ENCODE measurements around the gene GULP1. TPM values are rescaled to one million over a fixed set of nuclear protein-coding genes. Genes with fewer than 3 reads are reported as not detected.
"Not testable (repeated sequence)": the region's sequence is repeated elsewhere in the genome, so short reads cannot be mapped to it uniquely, and the experiment has no call there.

Gene GULP1
- total RNA-seq, 1 donor from 2014 or later, result 11.1 TPM

DNA sequence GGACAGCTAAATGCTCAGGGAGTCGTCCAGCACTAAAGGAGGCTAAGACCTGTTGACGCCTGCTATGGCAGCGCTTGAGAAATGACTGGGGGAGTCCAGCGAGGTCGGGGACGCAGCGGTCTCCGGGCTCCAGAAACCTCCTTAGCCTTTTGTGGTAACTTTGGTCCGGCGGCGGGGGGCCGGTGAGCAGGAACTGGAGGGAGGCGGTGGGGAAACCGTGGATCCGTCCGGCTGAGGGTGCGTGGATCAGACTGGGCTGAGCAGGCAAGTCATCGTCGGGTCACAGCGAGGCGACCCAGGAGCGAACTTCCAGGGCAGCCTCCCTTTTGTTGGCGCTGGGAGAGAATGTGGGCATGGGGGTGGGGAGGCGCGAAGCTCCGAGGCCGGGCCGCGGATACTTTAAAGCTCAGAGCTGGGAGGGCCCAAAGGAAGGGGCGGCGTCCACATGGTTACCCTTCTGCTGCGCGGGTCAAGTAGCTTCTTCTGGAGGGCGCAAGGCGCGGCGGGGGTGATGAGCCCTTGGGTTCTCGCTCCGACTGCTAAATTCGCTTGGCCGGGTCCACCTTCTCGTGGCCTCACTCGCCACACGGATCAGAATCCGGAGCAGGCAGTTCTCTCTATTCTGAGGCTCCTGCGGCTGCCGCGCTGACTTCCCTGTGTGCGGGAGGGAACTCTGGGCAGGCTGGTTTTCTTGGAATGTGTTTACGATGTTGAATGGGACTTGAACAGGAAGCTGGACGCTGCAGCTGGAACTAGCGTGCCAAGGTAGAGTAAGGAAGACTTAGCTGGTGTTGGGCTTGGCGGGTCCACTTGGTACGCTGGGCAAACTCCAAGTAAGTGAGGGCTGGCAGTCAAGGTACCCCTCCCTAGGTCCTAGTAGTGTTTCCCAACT lies 920 bp downstream of the GULP1 start:
- peak; percentile 91 for DNase-seq (ENCODE audit: low spot score)

DNA sequence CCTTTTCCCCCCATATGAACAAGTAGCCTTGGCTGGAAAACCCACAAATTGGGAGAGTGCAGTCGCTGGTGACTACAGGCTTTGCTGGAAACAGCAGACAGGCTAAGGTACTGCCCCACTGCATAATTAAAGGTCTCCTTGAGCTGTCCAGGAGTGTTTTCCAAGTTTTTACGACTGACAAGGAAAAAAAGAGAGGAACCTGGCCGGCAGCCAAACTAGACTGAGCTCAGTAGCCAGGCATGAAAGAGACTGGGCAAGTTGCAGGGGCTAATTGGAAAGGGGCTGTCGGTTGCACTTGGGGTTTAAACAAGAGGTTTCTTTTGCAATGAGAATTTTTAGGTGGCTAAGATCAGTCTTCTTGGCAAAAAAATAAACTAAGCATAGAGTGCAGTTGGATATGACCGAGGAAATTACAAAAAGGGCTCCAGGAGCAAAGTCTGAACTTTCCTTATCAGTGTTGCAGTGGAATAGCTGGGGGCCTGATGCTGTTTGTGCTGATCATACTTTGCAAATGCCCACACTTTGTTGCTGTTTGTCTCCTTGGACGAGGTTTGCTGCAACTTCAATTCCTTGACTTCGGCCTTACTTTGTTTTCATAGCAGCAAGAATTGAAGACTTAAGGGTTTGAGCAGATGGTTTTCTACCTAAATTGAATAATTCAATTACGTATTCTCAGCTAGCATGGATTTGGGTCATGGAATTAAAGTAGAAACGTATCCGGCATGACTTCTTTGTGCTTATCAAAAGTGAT lies 2.1 kb downstream of the GULP1 start:
- no peak for DNase-seq (ENCODE audit: low spot score)

- DNase-seq (ENCODE audit: low spot score), result no peak
These were observed 2.8 kb downstream of the GULP1 start for GRCh38 chr2:188294352-188294926.

DNA sequence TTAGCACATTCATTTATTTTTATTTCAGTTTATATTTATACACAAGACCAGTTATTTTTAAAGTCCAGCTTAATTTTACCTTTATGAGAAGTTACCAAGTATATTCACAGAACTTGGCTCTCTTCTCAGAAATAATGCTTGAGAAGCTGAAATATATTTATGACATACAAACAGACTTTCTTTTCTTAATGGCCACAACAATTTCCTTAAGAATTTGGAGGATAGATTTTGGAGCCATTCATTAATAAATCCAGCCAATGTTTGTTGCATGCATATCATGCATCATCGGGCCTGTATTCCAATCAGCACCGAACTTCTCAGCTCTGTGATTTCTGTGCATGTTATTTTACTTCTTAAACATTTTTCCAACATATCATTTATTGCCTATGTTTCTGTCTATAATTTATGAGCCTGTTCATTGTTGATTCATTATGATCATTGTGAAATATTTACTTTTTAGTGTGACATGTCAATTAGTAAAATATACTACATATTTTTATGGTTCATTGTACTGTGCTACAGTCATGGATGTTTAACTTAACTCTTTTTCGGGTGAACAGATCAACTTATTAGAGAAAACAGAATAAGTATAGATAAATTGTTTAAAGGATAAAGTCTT lies 3.5 kb downstream of the GULP1 start:
- no peak for DNase-seq (ENCODE audit: low spot score)

- DNase-seq (ENCODE audit: low spot score), result no peak
These were observed 6.3 kb downstream of the GULP1 start for GRCh38 chr2:188297978-188298377.

- DNase-seq (ENCODE audit: low spot score), result not testable (repeated sequence)
These were observed 7.3 kb downstream of the GULP1 start for GRCh38 chr2:188298937-188299371.

DNA sequence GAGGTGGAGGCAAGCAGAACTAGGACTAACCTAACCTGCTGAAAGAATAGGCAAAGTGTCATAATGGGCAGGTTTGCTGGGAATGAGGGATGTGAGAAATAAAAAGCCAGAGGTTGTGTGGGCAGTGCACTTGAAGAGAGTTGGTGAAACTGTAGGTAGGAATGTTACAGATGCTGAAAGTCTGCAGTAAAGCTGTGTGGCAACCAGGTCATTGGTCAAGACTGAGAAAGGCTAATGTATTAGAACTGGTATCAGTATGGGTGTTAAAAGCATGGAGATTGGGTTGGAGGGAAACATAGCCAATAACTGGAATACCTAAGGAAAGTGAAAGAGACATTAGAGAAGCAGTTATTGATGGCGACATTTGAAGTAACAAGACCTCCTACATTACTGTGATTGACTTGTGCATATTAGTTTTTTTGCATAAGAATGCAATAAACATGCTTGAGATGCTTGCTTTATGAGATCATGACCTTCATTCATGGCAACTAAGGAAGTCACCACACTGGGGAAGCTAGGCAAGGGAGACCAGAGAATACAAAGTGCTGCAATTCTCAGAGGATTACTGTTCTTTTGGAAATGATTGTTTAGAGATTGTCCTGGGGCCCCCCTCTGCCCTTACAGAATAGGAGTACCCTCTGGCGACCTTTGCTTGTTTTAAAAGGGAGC lies 11.8 kb downstream of the GULP1 start:
- DNase-seq (ENCODE audit: low spot score), result no peak

DNA sequence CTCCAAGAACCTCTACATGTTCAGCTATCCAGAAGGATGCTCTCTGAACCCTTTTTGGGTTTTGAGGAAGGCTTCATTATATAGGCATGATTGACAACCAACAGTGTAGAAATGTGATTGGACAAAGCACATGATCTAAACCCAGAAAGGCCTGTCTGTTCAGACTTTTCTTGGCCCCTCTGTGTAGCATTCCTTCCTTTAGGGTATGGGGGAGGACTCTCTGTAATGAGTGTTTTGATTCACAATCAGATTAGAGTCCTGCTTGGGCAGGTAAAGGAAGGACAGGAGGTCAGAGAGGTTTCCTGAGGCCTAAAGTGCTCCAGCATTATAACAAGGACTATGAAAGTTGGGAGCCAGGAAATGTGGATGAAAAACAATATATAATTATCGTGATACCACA lies 13.6 kb downstream of the GULP1 start:
- DNase-seq (ENCODE audit: low spot score), result no peak

DNA sequence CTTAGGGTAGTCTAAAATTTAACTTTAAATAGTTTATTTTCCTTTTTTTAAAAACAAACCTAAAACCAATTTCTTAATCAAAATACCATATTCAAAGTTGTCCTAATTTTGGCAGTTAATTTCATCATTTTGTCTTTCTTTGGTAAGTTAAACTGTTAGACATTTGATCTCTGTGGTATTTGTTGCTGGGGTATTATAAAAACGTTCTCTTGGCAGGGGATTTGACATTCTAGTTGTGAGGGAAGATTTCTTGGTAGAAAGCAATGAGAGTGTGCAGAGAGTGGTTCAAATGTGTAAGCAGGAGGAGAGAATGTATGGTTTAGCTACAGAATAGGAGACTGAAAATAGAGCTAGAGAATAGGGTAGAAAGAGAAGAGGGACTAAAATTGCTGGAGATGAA lies 14.6 kb downstream of the GULP1 start:
- no peak for DNase-seq (ENCODE audit: low spot score)

DNA sequence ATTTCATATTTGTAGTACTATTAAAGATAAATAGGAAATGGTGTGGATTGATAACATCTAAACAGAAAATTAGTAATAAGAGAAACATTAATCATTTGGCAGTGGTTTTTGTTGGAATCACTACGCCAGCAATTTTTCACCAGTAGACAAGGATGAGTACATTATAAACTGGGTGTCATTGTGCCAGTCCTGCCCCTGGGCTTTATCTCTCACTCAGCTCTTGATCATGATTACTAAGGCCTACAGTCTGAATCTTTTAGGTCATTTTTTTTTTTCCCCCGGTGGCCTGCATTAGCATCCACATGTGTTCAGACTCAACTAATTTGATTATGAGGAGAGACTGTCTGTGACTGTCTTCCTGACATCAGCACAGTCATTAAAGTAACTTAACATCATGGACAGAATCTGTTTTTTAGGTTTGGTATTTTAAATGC lies 16.2 kb downstream of the GULP1 start:
- DNase-seq (ENCODE audit: low spot score), result no peak

DNA sequence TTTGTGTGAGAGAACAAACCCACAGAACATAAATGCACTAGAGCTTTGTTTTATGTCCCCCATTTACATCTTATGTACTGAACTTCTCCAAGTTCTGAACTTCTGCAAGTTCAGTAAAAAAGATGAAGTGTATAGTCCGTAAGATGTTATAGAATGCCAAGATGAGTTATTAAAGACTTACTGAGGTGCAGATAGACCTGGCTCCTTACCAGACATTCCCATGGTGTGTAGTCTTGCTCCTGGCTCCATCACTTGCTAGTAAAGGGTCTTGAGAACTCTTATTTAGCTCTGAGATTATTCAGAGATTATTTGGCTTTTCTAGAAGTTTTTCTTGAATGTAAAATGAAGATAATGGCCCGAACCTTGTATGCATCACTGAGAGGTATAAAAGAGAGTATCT lies 16.8 kb downstream of the GULP1 start:
- no peak for DNase-seq (ENCODE audit: low spot score)

DNA sequence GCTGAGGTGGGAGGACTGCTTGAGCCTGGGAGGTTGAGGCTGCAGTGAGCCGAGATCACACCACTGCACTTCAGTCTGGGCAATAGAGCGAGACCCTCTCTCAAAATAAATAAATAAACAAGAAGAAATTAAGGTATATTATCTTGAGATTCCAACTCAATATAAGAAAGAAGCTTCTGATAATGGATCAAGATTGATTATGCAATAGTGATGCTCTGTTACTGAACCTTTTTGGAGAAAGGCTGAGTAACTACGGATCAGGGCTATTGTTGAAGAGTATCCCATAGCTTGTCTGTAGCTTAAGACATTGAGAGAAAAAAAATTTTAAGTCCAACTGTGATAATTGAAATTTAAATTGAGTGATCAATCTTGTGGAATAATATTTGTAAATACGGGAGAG lies 17.7 kb downstream of the GULP1 start:
- DNase-seq (ENCODE audit: low spot score), result no peak

- no peak for DNase-seq (ENCODE audit: low spot score)
These were observed 22.8 kb downstream of the GULP1 start for GRCh38 chr2:188314314-188315054.

GRCh38 chr2:188315750-188316149 lies 24.1 kb downstream of the GULP1 start:
- DNase-seq (ENCODE audit: low spot score), result no peak

GRCh38 chr2:188316342-188316741 lies 24.7 kb downstream of the GULP1 start:
- no peak for DNase-seq (ENCODE audit: low spot score)

- DNase-seq (ENCODE audit: low spot score), result no peak
These were observed 25.2 kb downstream of the GULP1 start for GRCh38 chr2:188316791-188317423.

GRCh38 chr2:188318161-188318749 lies 26.6 kb downstream of the GULP1 start:
- no peak for DNase-seq (ENCODE audit: low spot score)

GRCh38 chr2:188319838-188320237 lies 28.2 kb downstream of the GULP1 start:
- no peak for DNase-seq (ENCODE audit: low spot score)

- no peak for DNase-seq (ENCODE audit: low spot score)
These were observed 29.2 kb downstream of the GULP1 start for GRCh38 chr2:188320861-188321260.

All from mesenteric fat pad (tissue), 1 donor.